GM12878 (cell line): ENCODE data around the gene WDFY3. TPM values are rescaled to one million over a fixed set of nuclear protein-coding genes. Genes with fewer than 3 reads are reported as not detected.

Experiments used
- ATAC-seq: fragments of 200-7000 bp; cut with Tn5 transposase; 3 replicates; pipeline ENCODE4 v1.9.1; 2020; ENCODE audit warnings: mild to moderate bottlenecking, moderate library complexity
- BruUV-seq: library from RNA; stranded (reverse); fragments of 400-500 nt; replicated peaks from 2 replicates; lab custom pipeline; 2021; lab: Mats Ljungman, UMichigan
- CTCF ChIA-PET: fragments of 300-600 bp; sonication (Branson Sonifier 250); formaldehyde crosslinking; extraction: SDS; loops from one replicate; lab custom pipeline; 2021; ENCODE audit warnings: inconsistent platforms; lab: Yijun Ruan, JAX
- POLR2A ChIA-PET: fragments of 350-600 bp; formaldehyde crosslinking; extraction: SDS; loops from one replicate; lab custom pipeline; 2021; ENCODE audit warnings: inconsistent platforms; lab: Charles Lee
- RAD21 ChIA-PET: fragments of 300-600 bp; sonication (Branson Sonifier 250); formaldehyde crosslinking; loops from one replicate; lab custom pipeline; 2023; ENCODE audit warnings: antibody characterized with exemption; ENCODE audit not compliant: unreplicated experiment; lab: Charles Lee
- SMC1A ChIA-PET: fragments of 300-600 bp; sonication (Branson Sonifier 250); formaldehyde crosslinking; loops from one replicate; lab custom pipeline; 2023; ENCODE audit not compliant: unreplicated experiment, uncharacterized antibody; lab: Charles Lee
- DNase-seq: peaks from one replicate; pipeline ENCODE4 v3.0.0-alpha.2; 2011; ENCODE audit warnings: low read depth, low spot score
- FAIRE-seq: peaks from 3 replicates; lab custom pipeline; 2011; peaks lifted over from hg19 to GRCh38; lab: Jason Lieb, UNC
- H2AFZ ChIP-seq: 2 replicates; pipeline ENCODE4 v1.6.0; 2011; ENCODE audit warnings: low read depth, low read length, control low read depth; ENCODE audit not compliant: control insufficient read depth
- H3K27ac ChIP-seq: 2 replicates; pipeline ENCODE4 v1.5.1; 2011; ENCODE audit warnings: control low read depth; ENCODE audit not compliant: control insufficient read depth, insufficient read depth
- H3K27me3 ChIP-seq, 2 experiments: replicated peaks in 1 of 2; 2 replicates each; pipeline versions ENCODE4 v1.6.0 to v1.6.1; 2011; ENCODE audit warnings: low read length in 1 of 2; ENCODE audit not compliant: control insufficient read depth in 2 of 2, insufficient read depth in 2 of 2
- H3K36me3 ChIP-seq, 2 experiments: 2 replicates each; pipeline ENCODE4 v1.5.1; 2011; ENCODE audit warnings: low read length in 1 of 2; ENCODE audit not compliant: control insufficient read depth in 2 of 2, insufficient read depth in 2 of 2
- H3K4me1 ChIP-seq: 2 replicates; pipeline ENCODE4 v1.6.1; 2011; ENCODE audit warnings: mild to moderate bottlenecking, low read length, moderate library complexity, mixed read lengths; ENCODE audit not compliant: control insufficient read depth, insufficient read depth
- H3K4me2 ChIP-seq: 2 replicates; pipeline ENCODE4 v1.6.0; 2011; ENCODE audit warnings: control low read depth; ENCODE audit not compliant: control insufficient read depth, insufficient read depth
- H3K4me3 ChIP-seq: fragments of 200-600 bp; sonication (generic); 2 replicates; pipeline ENCODE4 v1.5.1; 2016
- H3K79me2 ChIP-seq: 2 replicates; pipeline ENCODE4 v1.6.0; 2011; ENCODE audit warnings: low read length; ENCODE audit not compliant: control insufficient read depth, insufficient read depth
- H3K9ac ChIP-seq: 2 replicates; pipeline ENCODE4 v1.8.0; 2011; ENCODE audit warnings: low read length, control low read depth, mixed read lengths; ENCODE audit not compliant: control insufficient read depth, insufficient read depth
- H3K9me3 ChIP-seq: replicated peaks from 3 replicates; pipeline ENCODE4 v1.5.1; 2011; ENCODE audit warnings: mild to moderate bottlenecking, low read length; ENCODE audit not compliant: control insufficient read depth, insufficient read depth
- H4K20me1 ChIP-seq: 2 replicates; pipeline ENCODE4 v1.6.0; 2011; ENCODE audit not compliant: control insufficient read depth, insufficient read depth
- BCLAF1 ChIP-seq: fragments of 450-650 bp; IDR thresholded peaks from 2 replicates; pipeline ENCODE4 v1.6.1; 2017; ENCODE audit warnings: antibody characterized with exemption, mild to moderate bottlenecking, moderate library complexity
- BMI1 ChIP-seq: fragments of 450-650 bp; IDR thresholded peaks from 2 replicates; pipeline ENCODE4 v1.6.1; 2016; ENCODE audit warnings: mild to moderate bottlenecking, moderate library complexity, borderline replicate concordance
- BRCA1 ChIP-seq: IDR thresholded peaks from 2 replicates; pipeline ENCODE4 v1.6.1; 2011; ENCODE audit warnings: low read depth, low read length, improper control_type of control experiment
- E2F4 ChIP-seq: IDR thresholded peaks from 2 replicates; pipeline ENCODE4 v1.6.1; 2012; ENCODE audit warnings: low read depth, low read length, improper control_type of control experiment
- EP300 ChIP-seq, 2 experiments: fragments of 150-350 bp in 1 of 2; IDR thresholded peaks; 2 replicates each; pipeline ENCODE4 v1.6.1; 2011 to 2012; ENCODE audit warnings: low read depth in 2 of 2, low read length in 2 of 2, borderline replicate concordance in 1 of 2, improper control_type of control experiment in 1 of 2, inconsistent platforms in 1 of 2; ENCODE audit not compliant: control insufficient read depth in 1 of 2
- ESRRA ChIP-seq: IDR thresholded peaks from 2 replicates; pipeline ENCODE4 v1.6.1; 2012; ENCODE audit warnings: mild to moderate bottlenecking, low read length, improper control_type of control experiment
- GATAD2B ChIP-seq: fragments of 450-650 bp; conservative IDR thresholded peaks from 2 replicates; pipeline ENCODE4 v1.6.1; 2017; ENCODE audit warnings: low read depth, mild to moderate bottlenecking, moderate library complexity
- HDAC6 ChIP-seq: fragments of 200-600 bp; sonication (generic); IDR thresholded peaks from one replicate; pipeline ENCODE4 v1.8.0; 2017; ENCODE audit warnings: antibody characterized with exemption; ENCODE audit not compliant: unreplicated experiment
- NBN ChIP-seq: fragments of 450-650 bp; IDR thresholded peaks from 2 replicates; pipeline ENCODE4 v1.6.1; 2016
- NFIC ChIP-seq: IDR thresholded peaks from 2 replicates; pipeline ENCODE4 v1.6.1; 2012; ENCODE audit warnings: low read depth, mild to moderate bottlenecking, inconsistent platforms, low read length, moderate library complexity
- RELA ChIP-seq: fragments of 450-650 bp; IDR thresholded peaks from 2 replicates; pipeline ENCODE4 v1.8.0; 2014; ENCODE audit warnings: borderline replicate concordance; ENCODE audit not compliant: partially characterized antibody
- RUNX3 ChIP-seq: IDR thresholded peaks from 2 replicates; pipeline ENCODE4 v1.6.1; 2012; ENCODE audit warnings: low read length, inconsistent platforms
- SMAD5 ChIP-seq: IDR thresholded peaks from 2 replicates; pipeline ENCODE4 v1.6.1; 2016; ENCODE audit warnings: antibody characterized with exemption, low read depth
- SMARCA5 ChIP-seq: fragments of 450-650 bp; IDR thresholded peaks from 2 replicates; pipeline ENCODE4 v1.6.1; 2017; ENCODE audit warnings: mild to moderate bottlenecking
- STAT3 ChIP-seq: IDR thresholded peaks from 2 replicates; pipeline ENCODE4 v1.6.1; 2011; ENCODE audit warnings: low read depth, low read length, improper control_type of control experiment
- TAF1 ChIP-seq: IDR thresholded peaks from 2 replicates; pipeline ENCODE4 v1.6.1; 2011; ENCODE audit warnings: mild to moderate bottlenecking, low read depth, low read length, borderline replicate concordance
- ZNF274 ChIP-seq: IDR thresholded peaks from one replicate; pipeline ENCODE4 v1.8.0; 2011; ENCODE audit not compliant: insufficient read length, insufficient read depth
- ZSCAN29 ChIP-seq: fragments of 450-650 bp; IDR thresholded peaks from 2 replicates; pipeline ENCODE4 v1.6.1; 2017; ENCODE audit warnings: mild to moderate bottlenecking, moderate library complexity
- ZZZ3 ChIP-seq: IDR thresholded peaks from 2 replicates; pipeline ENCODE4 v1.6.1; 2011; ENCODE audit warnings: low read depth; ENCODE audit not compliant: control insufficient read depth, insufficient read length
- WGBS: methylation state at CpG from one replicate; pipeline ENCODE4 v1.1.6; 2016; ENCODE audit warnings: low lambda C conversion rate; ENCODE audit not compliant: insufficient replicate concordance, insufficient coverage; ENCODE audit errors: missing lambda C conversion rate; 5-methylcytosine and 5-hydroxymethylcytosine counted together
- in situ Hi-C: fragments of 300-500 bp; cut with MboI; formaldehyde crosslinking; loops from 9 replicates; pipeline ENCODE4 v1.14.3; 2018; ENCODE audit warnings: mixed read lengths
- intact Hi-C: fragments of 100-400 bp; cut with micrococcal nuclease; formaldehyde crosslinking; loops from one replicate; pipeline ENCODE4 v1.14.2; 2022; ENCODE audit not compliant: unreplicated experiment
- polyA plus RNA-seq, 11 experiments: library from polyadenylated mRNA; depleted of rRNA in 4 of 11; unstranded in 6 of 11; stranded (reverse) in 5 of 11; fragments of >200 nt; fragmentation: Nextera tagmentation in 4 of 11; fragmentation: Illumina TruSeq in 1 of 11; extraction: Ambion mirVana in 4 of 11; extraction: Trizol in 1 of 11; gene quantifications; 1 replicate in 1 of 11; 2 replicates in 10 of 11; pipeline versions ENCODE4 v1.2.1 to v1.2.3, GENCODE V29; 2011 to 2016; ENCODE audit warnings: inconsistent platforms in 2 of 11, missing spikeins in 2 of 11, low read depth in 1 of 11
- total RNA-seq, 4 experiments: library from RNA; depleted of rRNA in 3 of 4; stranded (reverse); fragments of >200 nt in 3 of 4; fragmentation: Illumina TruSeq in 1 of 4; extraction: Trizol in 1 of 4; gene quantifications; 2 replicates each; pipeline versions ENCODE4 v1.2.1 to v1.2.3, GENCODE V29; 2013 to 2021
- TF ChIP-seq, protein P1 (sequence below): fragments of 450-650 bp; IDR thresholded peaks from 2 replicates; pipeline ENCODE4 v1.6.1; 2017; ENCODE audit warnings: mild to moderate bottlenecking, moderate library complexity

The WDFY3 gene
- total and polyA plus RNA-seq, 10 of the 15 experiments (the other 5 are each of a cell fraction or from before 2014, with no cell fraction given) = 0.01 to 0.23 (median 0.12) TPM; not detected in 2

GRCh38 chr4:84878546-84878945 is 87.9 kb downstream of the WDFY3 start:
- ChIA-PET SMC1A (no interaction called here), CTCF (no interaction called here), RAD21 (no interaction called here), POLR2A (no interaction called here)
- Histone ChIP-seq H3K36me3 (no peaks in the 10 kb centered on the region), H3K27ac (no peak overlapping the region), H3K9me3 (no peaks in the 10 kb centered on the region), H3K4me3 (no peak overlapping the region), H3K4me1 (no peaks in the 10 kb centered on the region), H3K4me2 (no peak overlapping the region), H3K79me2 (no peaks in the 10 kb centered on the region), H2AFZ (no peak overlapping the region), H4K20me1 (no peaks in the 10 kb centered on the region), H3K9ac (no peak overlapping the region), H3K27me3 (no peaks in the 10 kb centered on the region)
- TF ChIP-seq E2F4 (no peak), HDAC6 (no peak), TAF1 (no peak), ZSCAN29 (no peak), NFIC (no peak), EP300 (IDR thresholded peaks at IDR 0.05; ENCODE audit: borderline replicate concordance in 1 of 2, control insufficient read depth in 1 of 2, low read depth in 2 of 2, low read length in 2 of 2) (no peak), ESRRA (no peak), SMARCA5 (no peak), BCLAF1 (no peak), RUNX3 (no peak), BRCA1 (no peak), ZZZ3 (no peak), NBN (no peak), ZNF274 (no peak), STAT3 (no peak), BMI1 (no peak), GATAD2B (no peak), RELA (no peak), SMAD5 (no peak)
- TF ChIP-seq, protein P1, sequence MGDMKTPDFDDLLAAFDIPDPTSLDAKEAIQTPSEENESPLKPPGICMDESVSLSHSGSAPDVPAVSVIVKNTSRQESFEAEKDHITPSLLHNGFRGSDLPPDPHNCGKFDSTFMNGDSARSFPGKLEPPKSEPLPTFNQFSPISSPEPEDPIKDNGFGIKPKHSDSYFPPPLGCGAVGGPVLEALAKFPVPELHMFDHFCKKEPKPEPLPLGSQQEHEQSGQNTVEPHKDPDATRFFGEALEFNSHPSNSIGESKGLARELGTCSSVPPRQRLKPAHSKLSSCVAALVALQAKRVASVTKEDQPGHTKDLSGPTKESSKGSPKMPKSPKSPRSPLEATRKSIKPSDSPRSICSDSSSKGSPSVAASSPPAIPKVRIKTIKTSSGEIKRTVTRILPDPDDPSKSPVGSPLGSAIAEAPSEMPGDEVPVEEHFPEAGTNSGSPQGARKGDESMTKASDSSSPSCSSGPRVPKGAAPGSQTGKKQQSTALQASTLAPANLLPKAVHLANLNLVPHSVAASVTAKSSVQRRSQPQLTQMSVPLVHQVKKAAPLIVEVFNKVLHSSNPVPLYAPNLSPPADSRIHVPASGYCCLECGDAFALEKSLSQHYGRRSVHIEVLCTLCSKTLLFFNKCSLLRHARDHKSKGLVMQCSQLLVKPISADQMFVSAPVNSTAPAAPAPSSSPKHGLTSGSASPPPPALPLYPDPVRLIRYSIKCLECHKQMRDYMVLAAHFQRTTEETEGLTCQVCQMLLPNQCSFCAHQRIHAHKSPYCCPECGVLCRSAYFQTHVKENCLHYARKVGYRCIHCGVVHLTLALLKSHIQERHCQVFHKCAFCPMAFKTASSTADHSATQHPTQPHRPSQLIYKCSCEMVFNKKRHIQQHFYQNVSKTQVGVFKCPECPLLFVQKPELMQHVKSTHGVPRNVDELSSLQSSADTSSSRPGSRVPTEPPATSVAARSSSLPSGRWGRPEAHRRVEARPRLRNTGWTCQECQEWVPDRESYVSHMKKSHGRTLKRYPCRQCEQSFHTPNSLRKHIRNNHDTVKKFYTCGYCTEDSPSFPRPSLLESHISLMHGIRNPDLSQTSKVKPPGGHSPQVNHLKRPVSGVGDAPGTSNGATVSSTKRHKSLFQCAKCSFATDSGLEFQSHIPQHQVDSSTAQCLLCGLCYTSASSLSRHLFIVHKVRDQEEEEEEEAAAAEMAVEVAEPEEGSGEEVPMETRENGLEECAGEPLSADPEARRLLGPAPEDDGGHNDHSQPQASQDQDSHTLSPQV = no peak
- DNase-seq = no peak
- FAIRE-seq = no peak
- in situ Hi-C loops = no loop called here
- no peak for ATAC-seq
- intact Hi-C loops = no loop called here
- BruUV-seq = no TSS peak
- 3% methylated on average over 3 of the region's 3 CpGs for whole genome bisulfite sequencing
